GM21515 (cell line): ENCODE results near the gene GNAZ.

Source experiments
- ATAC-seq: cut with Tn5 transposase; IDR thresholded peaks from one replicate; pipeline ENCODE4 v1.9.1; 2021; ENCODE audit not compliant: unreplicated experiment

Gene GNAZ

DNA sequence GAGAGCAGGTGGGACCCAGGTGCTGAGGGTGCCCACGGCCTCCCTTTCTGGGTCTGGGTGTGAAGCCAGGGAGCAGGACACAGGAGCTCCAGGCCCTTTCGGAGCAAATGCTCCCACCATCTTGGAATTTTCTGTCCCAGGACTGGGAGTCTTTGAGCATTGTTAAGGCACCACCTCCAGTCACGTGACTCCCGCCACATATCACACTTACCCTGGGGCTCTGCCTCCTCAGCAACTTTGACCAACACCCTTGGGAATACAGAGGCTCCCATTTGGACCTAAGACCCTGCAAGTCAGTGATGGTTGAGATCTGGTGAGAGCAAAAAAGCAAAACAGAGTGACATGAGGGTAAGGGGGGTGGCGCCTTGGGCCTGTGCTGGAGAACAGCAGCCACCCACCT lies 35.6 kb downstream of the GNAZ start:
- ATAC-seq: no peak

DNA sequence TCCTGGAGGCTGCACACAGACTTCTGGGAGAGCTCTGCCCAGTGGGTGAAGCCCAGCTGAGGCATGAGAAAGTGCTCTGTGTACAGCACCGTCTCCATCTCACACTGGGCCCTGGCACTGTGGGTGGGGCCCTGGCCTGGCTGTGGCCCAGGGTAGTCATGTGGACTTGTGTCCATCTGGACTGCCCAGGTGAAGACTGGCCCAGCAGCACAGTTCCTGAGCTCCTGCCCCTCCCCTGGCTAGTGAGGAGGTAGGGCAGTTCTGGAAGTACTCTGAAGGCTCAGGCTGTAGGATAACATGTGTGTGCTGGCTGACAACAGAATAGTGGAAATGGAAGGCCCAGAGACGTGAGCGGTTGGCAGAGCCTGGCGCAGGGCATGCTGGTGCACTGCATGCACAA lies 36.0 kb downstream of the GNAZ start:
- no peak for ATAC-seq

DNA sequence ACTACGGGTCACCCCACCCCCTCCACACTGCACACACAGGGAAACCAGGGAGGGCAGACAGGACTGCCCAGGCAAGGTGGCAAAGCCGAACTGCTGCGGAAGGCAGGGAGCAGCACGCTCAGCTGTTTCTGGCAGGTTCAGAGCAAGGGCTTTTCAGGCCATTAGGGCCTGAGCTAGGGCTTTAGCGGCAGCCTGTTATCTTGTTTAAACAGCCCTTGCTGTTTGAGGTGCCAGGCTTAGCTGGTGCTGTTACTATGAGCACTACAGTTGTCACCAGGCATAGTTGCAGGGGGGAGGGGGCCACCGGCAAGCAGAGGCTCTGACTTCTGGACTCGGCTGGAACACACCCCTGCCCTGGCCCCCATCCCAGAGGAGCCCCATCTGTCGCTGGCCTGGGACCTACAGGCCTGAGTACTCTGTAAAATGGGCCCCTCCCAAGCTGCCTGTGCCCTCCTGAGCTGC lies 36.6 kb downstream of the GNAZ start:
- no peak for ATAC-seq

DNA sequence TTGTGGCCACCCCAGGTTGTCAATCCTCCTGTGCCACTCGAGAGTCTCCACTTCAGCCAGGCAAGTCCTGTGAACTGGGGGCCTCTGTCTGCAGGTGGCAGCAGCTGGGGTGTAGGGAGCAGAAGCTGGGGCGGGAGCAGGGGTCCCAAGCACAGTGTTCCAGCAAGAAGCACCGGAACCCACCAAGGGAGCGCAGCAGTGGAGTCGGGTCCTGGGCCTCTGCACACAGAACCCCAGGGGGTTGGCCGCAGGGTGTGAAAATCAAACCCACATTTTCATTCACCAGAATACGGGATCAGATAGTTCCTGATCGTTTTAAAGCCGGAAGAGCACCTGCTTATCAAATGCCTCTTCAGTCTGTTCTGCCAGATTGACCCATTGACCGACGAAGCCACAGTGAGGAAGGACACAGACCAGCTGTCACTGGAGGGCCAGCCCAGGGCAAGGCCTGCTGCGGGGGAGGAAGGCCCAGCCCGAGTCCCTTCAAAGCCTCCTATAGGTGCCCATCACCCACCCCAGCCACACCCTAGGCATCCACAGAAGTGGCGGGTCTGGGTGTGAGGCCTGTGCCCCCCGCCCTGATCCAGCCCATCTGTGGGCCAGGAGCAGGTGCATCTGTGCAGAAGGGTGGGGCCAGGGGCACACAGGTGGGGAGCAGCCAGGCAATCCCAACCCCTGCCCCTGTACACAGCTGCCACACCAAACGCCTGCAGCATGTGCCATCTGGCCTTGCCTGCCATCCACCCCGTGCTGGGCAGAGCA lies 37.3 kb downstream of the GNAZ start:
- ATAC-seq: no peak

DNA sequence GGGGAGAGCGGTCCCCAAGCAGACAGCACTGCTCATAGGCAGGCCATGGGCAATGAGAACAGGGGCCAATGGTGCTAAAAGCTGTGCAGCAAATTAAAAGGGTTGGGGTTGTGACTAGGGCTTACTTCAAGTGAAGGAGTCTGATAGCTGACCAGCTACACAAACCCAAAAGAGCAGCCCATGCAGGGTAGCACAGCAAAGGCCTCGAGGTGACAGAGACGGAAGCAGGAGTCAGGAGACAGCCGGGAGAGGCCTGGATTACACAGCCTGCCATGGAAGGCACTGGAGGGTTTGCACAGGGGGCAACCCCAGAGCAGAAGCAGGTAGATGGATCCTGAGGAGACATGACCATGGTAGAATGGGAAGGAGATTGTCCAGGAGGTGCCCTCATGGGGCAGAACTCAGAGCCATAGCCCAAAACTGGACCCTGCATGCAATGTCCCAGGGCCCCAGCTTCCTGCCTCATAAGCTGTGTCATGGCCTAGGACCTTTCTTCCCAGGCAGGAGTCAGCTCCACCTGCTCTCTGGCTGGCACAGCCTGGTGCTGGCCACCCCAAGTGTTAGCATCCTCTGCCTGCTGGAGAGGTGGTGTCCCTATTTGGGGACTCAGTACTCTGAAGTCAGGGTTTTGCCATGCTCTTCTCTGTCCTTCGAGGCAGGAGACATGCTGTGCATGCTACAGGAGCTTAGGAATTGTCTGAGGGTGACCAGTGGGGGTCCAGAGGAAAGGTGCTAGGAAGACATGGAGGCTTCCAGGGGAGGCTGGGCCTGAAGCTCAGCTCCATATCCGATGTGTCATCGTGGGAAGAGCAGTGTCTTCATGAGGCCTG lies 38.1 kb downstream of the GNAZ start:
- no peak for ATAC-seq

DNA sequence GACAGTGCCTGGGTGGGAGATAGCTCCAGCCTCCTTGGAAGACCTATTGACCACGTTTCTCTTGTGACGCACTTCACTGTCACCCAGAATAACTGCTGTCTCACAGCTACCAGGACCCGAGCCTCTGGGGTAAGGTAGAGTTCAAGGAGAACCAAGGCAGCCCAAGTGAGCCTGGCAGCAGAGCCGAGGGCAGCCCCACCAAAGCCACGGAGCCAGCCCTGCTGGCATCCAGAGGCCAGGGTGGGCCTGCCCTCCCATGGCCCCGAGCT lies 38.7 kb downstream of the GNAZ start:
- ATAC-seq: no peak

DNA sequence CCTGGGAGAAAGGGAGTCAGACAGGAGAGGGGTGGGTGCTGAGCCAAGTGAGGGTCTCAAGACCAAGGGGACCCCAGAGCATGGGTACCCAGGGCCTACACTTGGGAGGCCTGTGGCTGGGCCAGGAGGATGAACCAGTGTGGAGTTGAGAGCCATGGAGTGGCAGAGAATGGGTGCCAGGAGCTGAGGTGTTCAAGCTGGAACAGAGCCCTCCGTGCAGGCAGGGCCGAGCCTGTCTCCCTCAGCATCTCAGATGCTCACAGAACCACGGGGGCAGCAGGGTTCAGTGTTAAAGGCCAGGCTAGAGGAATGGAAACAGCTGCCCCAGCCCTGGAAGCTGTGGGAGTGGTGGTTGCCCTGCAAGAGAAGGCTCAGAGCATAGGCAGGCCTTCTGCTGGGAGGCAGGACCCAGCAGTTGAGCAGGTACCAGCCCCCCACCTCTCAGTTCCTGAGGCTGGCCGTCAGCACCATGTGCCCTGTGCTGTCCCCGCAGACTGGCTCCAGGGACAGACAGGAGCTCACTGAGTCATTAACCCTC lies 39.2 kb downstream of the GNAZ start:
- ATAC-seq: no peak

DNA sequence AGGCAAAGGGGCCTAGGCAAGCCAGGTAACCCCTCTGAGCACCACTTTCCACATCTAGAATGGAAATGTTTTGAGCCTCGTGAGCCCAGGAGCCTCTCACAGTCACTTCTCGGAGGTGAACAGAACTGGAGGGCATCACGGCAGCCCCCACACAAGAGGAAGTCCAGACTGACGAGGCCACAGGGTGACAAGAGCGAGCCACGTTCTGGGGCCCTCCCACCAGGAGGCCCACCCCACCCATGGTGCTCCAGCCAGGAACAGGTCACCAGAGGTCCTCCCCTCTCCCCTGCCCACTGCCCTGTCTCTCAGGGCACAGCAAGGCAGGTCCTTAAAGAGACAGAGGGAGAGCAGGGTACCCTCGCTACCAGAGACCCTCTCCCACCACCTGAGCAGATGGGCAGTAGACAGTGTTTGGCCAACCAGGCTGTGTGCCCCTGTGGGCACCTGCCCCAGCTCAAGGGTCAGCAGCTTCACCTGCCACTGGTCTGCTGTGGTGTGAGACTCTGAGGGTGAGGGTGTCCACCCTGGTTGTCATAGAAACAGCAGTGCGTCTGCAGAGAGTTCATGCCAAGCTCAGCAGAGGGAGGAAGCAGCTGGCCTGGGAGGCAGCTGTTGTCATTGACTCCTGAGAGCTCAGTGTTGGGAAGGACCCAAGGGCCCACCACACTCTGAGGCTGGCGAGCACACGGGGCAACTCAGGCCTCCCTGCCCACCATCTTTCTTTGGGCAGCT lies 40.0 kb downstream of the GNAZ start:
- no peak for ATAC-seq

DNA sequence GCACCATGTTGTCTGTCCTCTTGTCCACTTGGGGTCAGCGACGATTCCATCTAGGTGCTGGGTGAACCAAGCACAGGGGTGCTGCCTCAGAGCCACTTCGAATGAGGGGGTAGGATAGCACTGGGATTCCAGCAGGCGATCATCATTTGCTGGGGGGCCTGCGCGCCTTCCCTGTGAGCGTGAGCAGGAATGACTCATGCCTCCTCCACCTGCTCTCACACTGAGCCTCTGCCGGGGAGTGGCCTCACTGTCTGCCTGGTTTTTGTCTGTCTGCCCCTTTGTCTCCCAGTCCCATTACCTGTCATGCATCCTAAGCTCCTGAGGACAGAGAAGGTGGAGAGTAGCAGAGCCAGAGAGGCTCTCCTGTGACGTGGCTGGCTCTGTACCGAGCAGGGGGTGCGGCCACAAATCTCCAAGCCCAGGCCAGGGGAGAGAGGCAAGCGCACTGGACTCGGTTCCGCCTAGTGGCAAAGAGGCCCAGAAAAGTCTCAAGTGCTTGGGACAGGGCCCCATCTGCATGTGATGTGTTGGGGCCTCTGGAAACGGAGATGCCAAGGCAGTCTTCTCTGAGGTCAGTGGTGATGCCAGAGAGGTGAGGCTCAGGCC lies 40.7 kb downstream of the GNAZ start:
- ATAC-seq: no peak

DNA sequence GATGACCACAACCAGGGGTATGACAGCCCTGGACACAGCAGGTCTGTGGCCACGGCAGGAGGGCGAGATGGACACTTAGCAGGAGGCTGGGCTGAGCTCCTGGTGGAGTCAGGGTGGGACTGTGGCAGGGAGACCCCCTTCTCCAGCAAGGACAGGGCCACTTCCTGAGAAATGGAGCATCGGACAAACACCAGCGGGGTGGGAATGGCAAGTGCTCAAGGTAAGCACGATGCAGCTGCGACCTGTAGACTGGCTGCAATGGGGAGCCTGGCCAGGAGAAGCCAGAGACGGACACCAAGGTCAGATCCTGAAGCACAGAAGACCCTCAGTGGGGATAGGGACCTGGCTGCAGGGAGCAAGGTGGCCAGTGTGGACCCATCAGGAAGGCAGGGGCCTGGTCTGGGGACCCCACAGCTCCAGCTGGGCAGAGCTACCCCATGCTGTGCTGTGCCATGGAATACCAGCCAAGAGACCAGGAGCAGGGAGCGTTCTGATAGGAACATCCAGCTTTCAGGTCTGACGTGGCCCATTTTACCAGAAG lies 42.2 kb downstream of the GNAZ start:
- no peak for ATAC-seq

DNA sequence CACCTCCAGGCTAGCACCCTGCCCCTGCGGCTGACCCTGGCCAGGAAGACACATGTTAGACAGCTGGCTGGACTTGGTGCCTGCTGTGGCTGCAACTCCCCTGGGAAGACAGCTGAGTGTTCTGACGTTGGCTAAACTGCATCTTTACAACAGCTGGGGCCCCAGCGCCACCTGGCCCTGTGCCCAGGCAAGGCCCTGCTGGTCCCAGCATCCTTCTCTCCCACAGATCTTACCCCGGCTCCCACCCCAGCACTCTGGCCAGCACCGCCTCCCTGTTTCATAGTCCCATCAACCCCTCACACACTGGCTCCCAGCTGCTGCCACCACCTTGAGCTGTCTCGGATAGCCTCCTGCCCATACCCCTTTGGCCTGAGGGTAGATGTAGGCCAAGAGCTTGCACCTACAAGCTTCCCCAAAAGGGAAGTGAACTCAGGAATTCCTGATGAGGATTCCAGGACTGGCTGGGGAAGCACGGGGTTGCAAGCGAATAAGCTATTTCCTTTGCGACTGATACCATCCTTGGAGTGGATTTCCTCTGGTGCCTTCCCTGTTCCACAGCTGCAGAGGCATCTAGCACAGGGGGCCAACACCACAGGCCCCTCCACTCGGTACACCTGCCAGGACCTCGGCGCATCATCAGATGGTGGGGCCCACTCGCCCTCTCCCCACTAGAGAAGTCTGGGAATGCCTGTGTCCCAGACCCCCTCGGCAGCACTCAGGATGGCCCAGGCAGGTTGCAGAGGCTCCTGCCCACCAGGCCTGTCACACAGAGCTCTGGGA lies 42.9 kb downstream of the GNAZ start:
- ATAC-seq: no peak

DNA sequence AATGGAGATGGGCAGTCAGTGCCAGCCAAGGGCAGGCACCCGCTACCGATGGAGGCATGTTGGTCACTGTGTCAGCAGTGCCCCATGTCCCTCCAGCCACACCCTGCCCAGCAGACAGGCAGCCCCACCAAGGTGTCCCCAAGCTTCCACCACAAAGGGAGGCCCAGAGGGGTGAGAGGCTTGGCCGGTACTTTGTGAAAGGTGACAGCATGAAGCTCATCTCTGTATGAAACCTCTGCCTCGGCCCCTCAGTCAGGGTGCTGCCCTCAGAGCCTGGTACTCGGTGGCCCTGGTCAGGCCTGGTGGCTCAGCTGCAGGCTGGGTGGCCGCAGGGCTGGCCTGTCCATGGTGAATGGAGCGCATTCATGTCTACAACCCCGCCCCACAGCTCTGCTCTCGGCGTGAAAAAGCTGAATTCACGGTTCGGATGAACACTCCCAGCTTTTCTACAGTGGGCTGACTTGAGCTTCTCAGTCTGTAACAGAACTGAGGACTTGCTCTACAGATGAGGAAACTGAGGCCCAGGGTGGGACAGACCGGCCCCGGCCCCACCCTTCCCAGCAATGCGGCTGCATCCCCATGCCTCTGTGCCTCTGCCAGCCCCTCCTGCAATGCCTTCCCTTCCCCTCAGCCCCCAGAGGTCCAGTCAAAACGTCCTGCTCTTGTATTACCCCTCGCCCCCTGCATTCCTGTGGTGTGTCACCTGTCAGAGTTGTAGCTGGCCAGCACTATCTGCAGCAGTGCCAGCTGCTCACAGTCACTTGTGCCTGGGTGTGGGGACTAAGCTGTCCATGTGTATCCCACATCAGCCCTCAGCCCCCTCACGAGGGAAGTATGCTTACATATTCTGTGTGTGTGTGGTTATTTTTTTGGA lies 43.8 kb downstream of the GNAZ start:
- no peak for ATAC-seq

DNA sequence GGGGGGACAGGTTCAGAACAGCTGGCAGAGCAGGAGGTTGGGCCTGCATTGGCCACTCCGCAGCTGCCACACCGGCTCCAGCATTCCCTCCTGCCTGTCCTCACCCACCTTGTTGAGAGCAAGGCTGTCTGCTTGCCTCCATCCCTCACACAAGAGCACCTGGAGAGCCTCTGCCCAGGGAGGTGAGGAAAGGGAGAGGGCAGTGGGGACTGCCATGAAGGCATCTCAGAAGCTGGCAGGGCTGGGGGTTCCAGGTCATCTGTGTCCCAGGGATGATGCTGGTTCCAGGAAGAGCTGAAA lies 44.4 kb downstream of the GNAZ start:
- ATAC-seq: no peak

DNA sequence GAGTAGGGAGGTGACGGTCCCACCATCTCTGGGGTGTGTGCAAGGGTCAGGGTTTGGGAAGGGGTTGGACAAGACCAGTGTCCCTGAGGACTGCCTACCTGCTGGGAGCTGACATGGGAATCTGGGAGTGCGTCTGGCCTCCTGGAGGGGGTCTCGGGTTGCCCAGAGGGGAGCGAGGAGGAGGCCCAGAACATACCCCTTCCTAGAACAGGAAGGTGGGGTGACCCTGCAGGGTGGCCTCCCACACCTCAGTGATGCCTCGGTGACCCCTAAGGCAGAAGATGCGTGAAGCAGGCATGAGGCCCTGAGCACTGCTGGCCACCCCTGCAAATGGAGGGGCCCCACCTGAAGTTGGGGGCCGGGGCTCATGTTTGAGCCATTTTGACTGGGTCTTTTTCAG lies 45.0 kb downstream of the GNAZ start:
- no peak for ATAC-seq

DNA sequence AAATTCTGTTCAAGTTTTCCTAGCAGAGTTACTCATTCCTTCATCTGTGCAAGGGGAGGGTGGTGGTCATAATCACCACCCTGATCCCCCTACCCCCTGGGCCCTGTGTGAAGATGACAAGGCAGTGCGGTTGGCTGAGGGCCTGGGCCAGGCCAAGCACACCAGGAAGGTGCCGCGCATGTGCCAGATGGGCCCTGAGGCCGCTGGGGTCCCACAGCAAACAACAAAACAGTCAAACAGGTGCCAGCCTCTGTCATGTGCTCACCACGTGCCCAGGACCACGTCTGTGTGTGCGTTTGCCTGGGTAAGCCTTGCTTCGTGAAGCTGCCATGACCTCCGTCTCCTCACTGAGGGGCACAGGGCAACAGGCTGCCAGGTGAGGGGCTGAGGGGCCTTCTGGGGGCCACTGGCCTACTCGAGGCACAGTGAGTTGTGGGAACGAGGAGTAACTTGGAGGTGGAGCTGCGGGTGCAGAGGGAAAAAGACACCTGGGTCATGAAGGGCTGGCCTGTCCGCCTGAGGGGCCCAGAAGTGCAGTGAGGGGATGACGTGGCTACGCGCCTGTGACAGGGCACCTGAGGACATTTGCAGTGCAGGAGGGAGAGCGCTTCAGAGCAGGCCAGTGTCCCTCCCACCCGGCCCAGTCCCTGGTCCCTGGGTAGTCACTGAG lies 45.6 kb downstream of the GNAZ start:
- ATAC-seq: no peak

DNA sequence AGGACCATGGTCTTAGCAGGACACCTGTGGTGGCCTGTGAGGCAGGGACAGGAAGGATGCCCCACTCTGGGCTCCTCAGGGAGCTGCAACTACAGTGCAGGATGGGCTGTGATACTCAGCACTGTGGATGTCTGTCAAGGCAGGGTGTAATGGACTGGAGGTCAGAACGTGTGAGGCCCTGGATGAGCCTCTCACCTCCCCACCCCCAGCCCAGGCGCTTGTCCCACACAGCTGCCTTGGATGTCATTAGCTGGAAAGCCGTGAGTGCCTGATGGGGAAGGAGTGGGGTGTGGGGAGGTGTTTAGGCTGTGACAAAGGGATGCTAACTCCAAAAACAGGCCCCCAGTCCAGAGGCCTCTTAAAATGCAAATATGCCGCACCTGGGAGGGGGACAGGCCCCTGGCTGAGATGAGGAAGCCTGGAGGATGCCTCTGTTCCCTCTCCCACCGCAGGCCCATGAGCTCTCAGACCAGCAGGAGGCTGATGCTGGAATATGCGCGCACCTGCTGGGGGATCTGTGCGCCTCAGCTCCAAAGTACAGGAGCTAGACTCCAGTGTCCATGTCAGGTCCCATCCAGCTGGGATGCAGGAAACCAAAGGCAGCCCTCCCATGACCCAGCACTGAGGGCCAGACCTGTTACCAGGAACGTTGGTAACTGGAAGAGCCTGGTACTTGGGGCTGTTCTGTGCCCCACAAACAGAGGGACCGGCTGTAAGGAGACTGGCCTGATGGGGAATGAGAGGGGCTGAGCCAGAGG lies 46.4 kb downstream of the GNAZ start:
- no peak for ATAC-seq

DNA sequence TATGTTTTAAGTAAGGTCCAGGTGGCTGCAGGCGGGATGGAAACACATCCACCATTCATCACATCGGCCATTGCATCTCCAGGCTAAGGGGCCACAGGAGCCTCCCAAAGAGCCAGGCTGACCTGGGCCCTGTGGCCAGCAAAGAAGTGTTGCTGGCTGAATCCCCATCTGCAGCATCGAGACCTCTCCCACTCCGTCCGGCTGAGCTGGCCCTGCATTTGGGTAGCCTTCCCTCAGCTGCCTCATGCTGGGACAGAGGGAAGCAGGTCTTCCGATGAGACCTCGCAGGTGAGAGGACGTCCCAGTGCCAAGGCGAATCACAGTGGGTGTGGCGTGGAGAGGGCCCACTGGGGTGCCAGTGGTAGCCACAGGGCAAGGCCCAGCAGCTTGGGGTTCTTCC lies 47.0 kb downstream of the GNAZ start:
- no peak for ATAC-seq
